ENCODE measurements around the gene ZNF668.

DNA sequence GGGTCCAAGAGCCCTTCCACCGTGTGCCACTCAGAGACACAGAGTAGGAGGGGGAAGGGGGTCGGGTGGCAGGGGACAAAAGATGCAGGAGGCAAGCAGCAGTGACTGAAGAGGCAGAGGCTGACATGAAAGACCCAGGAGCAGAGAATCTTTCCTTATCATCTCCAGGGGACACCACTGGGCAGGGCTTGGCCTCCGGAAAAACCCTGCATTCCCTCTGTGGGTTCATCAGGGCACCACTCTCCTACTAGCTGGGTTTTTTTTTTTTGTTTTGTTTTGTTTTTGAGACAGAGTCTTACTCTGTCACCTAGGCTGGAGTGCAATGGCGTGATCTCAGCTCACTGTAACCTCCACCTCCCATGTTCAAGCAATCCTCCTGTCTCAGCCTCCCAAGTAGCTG, 42.8 kb downstream of the ZNF668 start:
- TF ChIP-seq CTCF (IDR thresholded peaks at IDR 0.05) (no peak), POLR2AphosphoS5 (IDR thresholded peaks at IDR 0.05) (no peak), POLR2A (IDR thresholded peaks at IDR 0.05; ENCODE audit: low read depth) (no peak), EP300 (IDR thresholded peaks at IDR 0.05) (no peak)
